ENCODE results near the gene RUSC1.
"Not testable (repeated sequence)": the region's sequence is repeated elsewhere in the genome, so short reads cannot be mapped to it uniquely, and the experiment has no call there.

The RUSC1 gene, protein sequence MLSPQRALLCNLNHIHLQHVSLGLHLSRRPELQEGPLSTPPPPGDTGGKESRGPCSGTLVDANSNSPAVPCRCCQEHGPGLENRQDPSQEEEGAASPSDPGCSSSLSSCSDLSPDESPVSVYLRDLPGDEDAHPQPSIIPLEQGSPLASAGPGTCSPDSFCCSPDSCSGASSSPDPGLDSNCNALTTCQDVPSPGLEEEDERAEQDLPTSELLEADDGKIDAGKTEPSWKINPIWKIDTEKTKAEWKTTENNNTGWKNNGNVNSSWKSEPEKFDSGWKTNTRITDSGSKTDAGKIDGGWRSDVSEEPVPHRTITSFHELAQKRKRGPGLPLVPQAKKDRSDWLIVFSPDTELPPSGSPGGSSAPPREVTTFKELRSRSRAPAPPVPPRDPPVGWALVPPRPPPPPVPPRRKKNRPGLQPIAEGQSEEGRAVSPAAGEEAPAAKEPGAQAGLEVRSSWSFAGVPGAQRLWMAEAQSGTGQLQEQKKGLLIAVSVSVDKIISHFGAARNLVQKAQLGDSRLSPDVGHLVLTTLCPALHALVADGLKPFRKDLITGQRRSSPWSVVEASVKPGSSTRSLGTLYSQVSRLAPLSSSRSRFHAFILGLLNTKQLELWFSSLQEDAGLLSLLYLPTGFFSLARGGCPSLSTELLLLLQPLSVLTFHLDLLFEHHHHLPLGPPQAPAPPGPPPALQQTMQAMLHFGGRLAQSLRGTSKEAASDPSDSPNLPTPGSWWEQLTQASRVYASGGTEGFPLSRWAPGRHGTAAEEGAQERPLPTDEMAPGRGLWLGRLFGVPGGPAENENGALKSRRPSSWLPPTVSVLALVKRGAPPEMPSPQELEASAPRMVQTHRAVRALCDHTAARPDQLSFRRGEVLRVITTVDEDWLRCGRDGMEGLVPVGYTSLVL

DNA sequence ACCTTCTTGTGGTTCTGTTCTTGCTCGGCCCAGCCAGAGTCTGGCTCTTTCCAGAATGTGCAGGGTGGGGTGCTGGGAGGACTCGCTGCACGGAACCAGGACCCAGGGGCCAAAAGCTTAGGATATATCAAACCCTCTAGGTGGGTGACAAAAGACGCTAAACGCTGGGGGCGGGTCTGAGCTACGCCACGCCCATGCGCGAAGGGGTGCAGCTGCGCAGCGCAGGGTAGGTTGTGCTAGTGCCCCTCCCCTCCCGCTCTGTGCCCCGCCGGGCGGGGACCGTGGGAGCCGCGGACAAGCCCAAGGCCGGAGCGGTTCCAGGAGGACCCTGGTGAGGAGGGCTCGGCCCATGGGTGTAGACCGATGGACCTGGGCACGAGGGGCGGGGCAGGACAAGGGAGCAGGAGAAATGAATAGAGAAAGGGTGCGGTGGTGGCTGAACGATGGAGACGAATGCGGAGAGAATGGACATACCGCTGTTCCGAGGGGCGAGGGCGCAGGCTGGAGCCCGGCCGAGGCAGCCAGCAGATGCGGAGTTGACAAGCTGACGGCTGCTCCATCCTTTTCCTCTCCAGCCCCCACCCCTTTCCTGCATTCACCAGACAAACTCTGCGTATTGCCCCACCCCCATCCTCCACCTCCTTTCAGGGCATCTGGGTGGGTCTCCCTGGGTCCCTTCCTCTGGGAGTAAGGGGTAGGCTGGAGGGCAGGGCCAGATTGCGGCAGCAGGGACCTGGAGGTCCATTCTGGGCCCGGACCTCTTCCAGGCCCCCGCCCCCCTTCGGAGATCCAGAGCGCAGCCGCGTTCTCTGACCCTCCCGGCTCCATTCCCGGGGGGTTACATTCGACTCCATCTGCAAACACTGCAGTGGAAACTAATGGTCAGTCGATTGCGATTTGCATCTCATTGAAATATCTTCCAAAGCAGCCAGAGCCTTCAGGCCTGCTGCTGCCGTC is at the start of gene RUSC1:
Gene RUSC1 (plus strand): TSS at position 234 of the 957 bp plus-strand sequence. CDS start 880 bp downstream, outside the sequence.
- no peak for DNase-seq (ENCODE audit: low read depth)

DNA sequence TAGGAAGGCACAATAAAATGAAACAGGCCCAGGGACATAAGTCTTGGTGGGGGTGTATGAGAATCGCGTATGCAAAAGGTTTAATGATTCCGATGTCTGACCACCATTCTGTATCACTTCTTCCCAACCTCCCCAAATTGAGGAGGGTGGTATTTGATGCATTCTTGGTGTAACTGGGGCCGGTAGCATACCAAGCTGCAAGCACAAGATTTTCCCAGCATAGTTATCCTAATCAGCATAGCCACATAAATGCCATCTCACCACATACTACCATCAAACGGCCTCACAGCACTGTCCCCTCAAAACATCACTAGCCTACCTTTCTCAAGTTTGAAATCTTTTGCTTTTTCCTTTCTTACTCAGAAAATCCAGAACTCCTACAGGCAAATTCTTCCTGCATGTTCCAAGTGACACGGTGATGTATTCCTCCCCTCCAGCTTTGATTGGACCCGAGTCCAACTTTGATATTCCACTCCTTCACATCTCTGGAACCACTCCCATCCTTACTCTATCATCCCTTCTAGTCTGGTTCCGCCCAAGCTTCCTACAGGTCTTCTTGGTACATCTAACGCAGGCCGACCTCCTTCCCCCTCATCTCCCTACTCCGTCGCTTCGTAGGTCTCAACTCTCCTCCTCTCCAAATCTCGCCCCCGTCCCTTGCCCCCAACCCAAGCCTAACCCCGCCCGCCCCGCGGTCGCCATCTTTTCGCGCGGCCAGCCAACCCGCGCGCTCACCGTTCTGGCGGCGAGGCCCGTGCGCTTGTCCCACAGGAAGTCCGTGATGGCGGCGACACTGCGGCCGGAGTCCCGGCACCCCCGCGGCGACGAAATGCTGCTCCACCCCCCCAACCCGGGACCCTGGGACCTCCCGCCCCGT is 48.0 kb upstream of the RUSC1 start:
- DNase-seq (ENCODE audit: low read depth), result no peak

DNA sequence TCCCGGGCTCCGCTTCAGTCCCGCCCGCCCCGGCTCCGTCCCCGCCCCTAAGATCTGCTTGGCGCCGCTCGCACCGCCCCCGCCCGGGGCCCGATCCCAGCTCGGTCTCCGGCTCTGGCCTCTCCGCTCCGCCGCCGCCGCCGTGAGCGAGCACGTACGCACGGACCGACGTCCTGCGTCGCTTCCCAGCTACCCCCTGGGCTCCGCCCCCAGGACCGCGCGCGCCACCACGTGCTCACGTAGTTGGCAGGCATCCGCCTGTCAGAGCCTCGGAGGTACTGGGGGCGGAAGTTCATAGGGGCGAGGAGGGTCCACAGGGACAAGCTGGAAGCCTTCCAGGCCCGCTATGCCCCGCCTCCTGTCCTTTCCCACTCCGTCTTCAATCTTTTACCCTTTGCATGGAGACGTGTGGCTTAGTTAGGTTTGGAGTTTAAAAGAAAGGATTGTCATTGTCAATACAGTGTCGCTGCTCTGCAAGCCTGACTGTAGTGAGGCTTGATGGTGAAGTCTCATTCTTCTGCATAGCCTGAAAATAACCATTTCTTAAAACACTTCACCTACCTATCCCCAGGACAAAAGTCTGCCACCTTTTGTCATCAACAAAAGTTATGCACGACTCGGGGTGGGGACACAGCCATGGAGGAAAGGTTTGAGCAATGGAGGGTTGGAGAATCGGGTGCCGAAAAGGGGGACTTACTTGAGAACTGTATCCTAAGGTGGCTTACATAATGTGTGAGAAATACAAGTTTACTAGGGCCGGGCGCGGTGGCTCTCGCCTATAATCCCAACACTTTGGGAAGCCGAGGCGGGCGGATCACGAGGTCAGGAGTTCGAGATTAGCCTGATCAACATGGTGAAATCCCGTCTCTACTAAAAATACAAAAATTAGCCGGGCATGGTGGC is 47.1 kb upstream of the RUSC1 start, which contains the start of gene CLK2:
Gene CLK2 (minus strand): TSS at position 162 of the 903 bp plus-strand sequence. CDS start 2,527 bp downstream, outside the sequence.
- DNase-seq (ENCODE audit: low read depth), result peak; percentile 50

DNA sequence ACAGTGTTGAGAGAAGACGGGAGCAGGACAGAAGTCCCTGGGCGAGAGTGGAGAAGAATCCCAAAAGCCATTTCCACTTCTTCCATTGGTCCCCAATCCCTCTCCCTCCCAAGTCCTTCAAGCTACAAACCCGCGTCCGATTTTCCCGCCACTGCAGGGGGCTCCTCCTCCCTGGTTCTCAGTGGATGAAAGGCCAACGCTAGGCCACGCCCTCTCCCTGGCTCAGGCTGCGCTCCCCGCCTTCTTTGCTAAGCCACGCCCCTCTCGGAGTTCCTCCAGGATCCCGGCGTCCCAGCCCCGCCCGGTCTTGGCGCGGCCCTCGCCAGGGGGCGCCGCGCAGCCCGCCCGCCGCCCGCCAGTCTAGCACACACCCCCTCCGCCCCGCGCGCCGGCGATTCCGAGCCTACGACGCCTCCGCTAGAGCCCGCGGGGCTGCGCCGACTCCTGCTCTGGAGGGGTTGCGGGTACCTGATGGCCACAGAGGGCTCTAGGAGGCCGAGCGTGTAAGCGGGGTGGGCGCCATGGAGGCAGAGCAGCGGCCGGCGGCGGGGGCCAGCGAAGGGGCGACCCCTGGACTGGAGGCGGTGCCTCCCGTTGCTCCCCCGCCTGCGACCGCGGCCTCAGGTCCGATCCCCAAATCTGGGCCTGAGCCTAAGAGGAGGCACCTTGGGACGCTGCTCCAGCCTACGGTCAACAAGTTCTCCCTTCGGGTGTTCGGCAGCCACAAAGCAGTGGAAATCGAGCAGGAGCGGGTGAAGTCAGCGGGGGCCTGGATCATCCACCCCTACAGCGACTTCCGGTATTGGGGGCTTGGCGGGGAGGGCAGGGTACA is 43.4 kb upstream of the RUSC1 start, which contains the start of gene HCN3:
Gene HCN3 (plus strand): TSS at position 394 of the 832 bp plus-strand sequence. CDS start 128 bp downstream, at position 522.
- DNase-seq (ENCODE audit: low read depth), result peak; percentile 87

DNA sequence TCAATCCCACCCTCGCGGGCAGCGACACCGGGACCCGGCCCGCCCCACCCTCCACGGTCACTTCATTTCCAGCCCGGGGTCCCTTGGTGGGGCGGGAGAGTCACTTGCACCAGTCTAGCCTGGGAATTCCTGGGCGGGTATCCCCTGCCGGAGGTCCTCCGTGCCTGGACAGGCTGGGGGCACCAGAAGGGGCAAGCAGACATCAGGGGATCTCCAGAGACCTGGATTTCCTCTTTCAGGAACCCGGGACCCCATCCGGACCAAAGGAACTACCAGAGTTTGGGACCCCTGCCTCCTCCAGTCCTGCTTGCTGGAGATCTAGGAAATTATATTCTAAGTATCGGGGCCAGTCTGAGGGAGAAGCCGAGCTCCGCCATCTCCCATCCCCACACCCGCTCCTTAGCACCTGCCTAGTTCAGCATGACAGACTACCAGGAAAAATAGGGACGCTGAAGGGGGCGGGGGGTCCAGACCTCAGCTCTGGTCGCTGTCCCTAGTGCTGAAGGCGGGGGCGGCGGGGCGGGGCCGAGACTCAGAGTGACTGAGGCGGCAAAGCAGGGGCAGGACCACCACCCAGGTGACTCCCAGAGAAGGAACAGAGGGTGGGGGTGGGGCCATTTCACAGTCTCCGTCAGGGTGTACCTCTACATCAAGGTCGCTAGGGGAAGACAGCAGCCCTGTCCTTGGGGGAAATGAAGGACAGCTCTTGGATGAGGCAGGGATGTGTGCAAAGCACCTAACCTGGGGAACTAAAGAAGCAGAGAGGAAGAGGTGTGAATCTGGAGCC is 42.6 kb upstream of the RUSC1 start:
- DNase-seq (ENCODE audit: low read depth), result no peak

DNA sequence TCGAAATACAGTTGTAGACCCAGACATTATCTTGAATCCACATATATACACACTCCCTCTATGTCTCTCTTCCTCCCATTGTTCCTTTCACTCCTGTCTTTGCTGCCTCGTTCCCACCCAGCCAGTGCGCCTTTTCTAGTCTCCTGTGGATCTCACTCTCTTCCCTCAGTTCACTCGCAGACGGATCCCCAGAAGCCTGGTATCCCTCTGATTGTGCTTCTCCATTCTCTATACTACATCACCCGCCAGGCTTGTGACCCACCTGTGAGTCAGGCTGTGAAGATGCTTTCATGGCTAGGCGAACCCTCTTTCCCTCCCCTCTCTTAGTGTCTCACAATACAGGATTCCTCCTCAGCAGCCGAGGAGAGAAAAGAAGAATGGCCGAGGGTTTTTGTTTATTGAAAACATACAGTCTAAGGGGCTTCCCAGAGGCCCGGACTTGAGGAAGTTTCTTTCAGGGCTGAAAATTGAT is 42.0 kb upstream of the RUSC1 start:
- no peak for DNase-seq (ENCODE audit: low read depth)

DNA sequence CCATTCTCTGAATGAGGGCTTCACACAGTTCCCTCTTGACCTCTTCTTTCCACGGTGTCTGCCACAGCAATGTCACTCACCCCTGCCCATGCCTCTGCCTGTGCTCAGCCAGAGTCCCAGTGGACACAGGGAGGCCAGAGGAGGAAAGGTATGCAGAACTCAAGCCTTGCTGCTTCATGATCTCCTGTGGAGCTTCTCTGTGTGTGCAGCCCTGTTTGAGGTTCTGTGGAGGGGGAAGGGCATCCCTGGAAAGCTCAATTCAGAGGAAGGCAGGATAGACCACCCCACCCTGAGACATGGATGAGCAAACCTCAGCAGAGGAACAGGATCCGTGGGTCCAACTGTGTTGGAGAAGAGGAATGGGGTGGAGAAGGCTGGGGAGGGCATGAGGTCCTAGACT is 41.4 kb upstream of the RUSC1 start:
- DNase-seq (ENCODE audit: low read depth), result no peak

DNA sequence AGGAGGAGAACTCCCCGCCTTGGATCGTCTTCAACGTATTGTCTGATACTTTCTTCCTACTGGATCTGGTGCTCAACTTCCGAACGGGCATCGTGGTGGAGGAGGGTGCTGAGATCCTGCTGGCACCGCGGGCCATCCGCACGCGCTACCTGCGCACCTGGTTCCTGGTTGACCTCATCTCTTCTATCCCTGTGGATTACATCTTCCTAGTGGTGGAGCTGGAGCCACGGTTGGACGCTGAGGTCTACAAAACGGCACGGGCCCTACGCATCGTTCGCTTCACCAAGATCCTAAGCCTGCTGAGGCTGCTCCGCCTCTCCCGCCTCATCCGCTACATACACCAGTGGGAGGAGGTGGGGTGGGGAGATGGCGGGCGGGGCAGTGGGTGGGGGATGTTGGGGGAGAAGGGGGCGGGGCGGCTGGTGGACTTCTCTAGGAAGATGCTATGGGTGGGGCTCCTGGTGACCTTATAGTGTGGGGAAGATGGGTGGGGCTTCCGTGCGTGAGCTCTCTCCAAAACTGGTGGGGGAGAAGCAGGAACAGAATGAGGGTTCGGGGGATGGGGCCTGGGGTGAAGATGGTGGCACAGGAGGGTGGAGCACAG is 38.1 kb upstream of the RUSC1 start:
- no peak for DNase-seq (ENCODE audit: low read depth)

DNA sequence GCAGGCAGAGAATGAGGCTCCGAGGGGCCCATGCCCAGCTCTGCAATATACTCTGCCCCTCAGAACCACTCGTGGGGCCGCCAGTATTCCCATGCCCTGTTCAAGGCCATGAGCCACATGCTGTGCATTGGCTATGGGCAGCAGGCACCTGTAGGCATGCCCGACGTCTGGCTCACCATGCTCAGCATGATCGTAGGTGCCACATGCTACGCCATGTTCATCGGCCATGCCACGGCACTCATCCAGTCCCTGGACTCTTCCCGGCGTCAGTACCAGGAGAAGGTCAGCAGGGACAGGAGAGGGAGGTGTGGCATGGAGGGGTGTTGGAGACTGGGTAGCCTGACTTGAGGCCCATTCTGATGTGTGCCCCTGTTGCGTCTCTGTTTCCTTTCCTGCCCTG is 36.2 kb upstream of the RUSC1 start:
- DNase-seq (ENCODE audit: low read depth), result no peak

DNA sequence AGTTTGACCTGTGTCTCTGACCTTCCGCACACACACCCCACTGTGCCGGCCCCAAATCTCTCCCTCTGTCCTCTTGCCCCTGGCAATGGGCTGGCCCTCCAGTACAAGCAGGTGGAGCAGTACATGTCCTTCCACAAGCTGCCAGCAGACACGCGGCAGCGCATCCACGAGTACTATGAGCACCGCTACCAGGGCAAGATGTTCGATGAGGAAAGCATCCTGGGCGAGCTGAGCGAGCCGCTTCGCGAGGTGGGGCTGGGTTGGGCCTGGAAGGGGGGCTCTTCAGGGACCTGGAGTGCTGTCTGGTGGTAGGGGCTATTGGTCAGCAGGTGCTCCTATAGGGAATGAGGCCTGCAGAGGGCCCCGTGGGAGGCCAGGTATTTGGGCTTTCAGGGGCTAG is 35.6 kb upstream of the RUSC1 start:
- no peak for DNase-seq (ENCODE audit: low read depth)

DNA sequence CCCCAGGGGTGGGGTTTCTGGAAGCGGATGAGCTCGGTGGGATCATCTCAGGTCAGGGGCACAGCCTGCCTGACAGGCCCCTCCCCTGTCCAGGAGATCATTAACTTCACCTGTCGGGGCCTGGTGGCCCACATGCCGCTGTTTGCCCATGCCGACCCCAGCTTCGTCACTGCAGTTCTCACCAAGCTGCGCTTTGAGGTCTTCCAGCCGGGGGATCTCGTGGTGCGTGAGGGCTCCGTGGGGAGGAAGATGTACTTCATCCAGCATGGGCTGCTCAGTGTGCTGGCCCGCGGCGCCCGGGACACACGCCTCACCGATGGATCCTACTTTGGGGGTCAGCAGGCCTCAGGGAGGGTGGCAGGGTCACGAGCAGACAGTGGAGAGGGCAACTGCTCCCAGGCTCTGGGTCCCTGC is 35.1 kb upstream of the RUSC1 start:
- DNase-seq (ENCODE audit: low read depth), result no peak

DNA sequence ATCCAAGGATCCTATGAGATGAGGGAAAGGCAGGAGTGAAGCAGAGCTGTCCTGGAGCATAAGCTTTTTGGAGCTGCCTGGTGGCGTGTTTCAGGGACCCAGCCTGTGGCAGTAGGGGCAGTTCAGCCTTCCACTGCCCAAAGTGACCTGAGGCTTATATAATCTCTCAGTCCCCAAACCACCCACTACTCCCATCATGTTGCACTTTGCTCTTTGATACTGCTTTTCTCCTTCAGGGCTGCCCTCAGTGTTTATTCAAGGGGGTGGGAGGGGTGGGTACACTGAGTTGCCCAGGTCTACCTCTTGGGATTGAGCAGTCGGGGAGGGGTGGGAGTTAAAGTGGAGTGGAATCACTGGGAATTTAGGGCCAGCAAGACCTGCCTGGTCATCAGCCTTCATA is 34.1 kb upstream of the RUSC1 start:
- no peak for DNase-seq (ENCODE audit: low read depth)

DNA sequence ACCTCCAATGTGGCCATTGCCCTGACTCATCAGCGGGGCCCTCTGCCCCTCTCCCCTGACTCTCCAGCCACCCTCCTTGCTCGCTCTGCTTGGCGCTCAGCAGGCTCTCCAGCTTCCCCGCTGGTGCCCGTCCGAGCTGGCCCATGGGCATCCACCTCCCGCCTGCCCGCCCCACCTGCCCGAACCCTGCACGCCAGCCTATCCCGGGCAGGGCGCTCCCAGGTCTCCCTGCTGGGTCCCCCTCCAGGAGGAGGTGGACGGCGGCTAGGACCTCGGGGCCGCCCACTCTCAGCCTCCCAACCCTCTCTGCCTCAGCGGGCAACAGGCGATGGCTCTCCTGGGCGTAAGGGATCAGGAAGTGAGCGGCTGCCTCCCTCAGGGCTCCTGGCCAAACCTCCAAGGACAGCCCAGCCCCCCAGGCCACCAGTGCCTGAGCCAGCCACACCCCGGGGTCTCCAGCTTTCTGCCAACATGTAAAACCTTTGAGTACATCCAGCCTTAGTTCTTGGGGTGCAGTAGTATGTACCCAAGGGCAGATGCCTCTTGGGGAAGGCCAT is 32.6 kb upstream of the RUSC1 start:
- DNase-seq (ENCODE audit: low read depth), result no peak

DNA sequence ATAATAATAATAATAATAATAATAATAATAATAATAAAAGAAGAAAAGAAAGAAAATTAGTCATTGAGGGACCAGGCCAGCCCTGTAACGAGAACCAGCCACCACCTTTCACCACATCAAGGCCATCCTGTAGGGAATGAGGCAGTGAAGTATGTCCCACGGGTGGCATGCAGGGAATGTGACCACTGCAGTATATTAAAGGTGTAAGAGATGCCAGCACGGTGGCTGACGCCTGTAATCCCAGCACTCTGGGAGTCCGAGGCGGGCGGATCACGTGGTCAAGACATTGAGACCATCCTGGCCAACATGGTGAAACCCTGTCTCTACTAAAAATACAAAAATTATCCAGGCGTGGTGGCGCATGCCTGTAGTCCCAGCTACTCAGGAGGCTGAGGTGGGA is 29.7 kb upstream of the RUSC1 start:
- not testable (repeated sequence) for DNase-seq (ENCODE audit: low read depth)

DNA sequence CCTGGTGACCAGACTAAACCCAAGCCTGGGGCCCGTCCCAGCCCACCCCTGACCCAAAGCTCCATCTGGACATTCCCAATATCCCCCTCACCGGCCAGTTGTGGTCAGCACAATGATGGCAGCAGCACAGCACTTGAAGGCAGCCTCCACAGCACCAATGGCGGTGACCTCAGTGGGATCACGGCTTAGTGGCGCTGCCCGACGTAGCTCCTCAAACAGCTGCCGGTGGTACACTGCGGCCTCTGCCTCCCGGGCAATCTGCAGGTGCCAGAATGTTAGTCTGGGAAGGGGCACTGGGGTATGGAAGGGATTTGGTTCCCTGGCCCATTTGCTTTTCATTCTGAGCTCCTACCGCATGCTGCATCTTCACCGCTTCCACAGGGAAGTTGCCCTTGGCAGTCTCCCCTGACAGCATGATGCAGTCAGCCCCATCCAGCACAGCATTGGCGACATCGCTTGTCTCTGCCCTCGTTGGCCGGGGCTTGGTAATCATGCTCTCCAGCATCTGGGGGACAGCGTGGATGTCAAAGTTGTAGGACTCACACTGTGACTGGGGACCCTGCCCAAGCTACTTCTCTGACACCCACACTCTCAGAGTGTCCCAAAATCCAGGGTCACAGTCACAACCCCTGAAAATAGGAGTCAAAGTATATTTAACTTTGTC is 27.5 kb upstream of the RUSC1 start:
- DNase-seq (ENCODE audit: low read depth), result no peak

DNA sequence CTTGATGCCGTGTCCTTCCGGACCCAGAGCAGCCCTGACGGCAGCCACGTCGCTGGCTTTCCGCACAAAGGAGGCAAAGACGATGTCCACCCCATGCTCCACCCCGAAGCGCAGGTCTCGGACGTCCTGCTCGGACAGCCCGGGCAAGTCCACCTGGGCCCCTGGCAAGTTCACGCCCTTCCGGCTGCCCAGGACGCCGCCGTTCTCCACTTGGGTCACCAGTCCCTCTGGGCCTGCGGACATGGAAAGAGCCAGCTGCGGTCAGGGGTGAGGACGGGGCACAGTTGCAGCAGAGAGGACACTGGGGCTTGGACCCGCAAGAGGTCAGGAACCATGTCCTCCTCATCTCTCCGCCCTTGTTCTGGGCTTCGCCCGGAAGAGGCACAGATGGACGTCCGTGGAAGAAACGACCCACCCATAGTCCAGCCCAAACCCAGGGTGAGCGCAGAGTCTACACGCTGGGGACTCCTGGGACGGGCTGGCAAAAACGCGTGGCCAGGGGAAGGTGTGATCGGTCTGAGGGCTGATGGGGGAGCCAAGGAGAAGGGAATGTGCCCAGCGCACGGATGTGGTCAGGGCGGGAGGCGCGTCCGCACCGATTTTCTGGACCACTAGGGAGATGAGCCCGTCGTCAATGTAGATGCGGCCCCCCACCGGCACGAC is 26.0 kb upstream of the RUSC1 start:
- no peak for DNase-seq (ENCODE audit: low read depth)

Measured in HS-5 (cell line).